ENCODE measurements around the gene CTXND1. TPM values are rescaled to one million over a fixed set of nuclear protein-coding genes. Genes with fewer than 3 reads are reported as not detected.

The CTXND1 gene
- total and polyA plus RNA-seq, 2 experiments from 2014 or later = 0.05 TPM; not detected in 1

Other genes starting within 250 kb of the CTXND1 start
- 292 and 346 TPM in 2 replicates for gene ZFAND6, start 192.5 kb downstream of the CTXND1 start, total RNA-seq (2014; rRNA removed; shearing (Covaris generic))
- gene ZFAND6, start 192.5 kb downstream of the CTXND1 start, polyA plus RNA-seq (2016; fragmentation: Nextera tagmentation; extraction: Ambion mirVana) = 169 and 205 TPM in 2 replicates
- 20.3 TPM in 2 replicates for gene FAH, start 99.2 kb downstream of the CTXND1 start, total RNA-seq (2014; rRNA removed; shearing (Covaris generic))
- gene FAH, start 99.2 kb downstream of the CTXND1 start, polyA plus RNA-seq (2016; fragmentation: Nextera tagmentation; extraction: Ambion mirVana) = 11.8 and 16.3 TPM in 2 replicates
- gene ARNT2, start 152.2 kb upstream of the CTXND1 start, total RNA-seq (2014; rRNA removed; shearing (Covaris generic)) = 11.6 and 12.0 TPM in 2 replicates
- gene ARNT2, start 152.2 kb upstream of the CTXND1 start, polyA plus RNA-seq (2016; fragmentation: Nextera tagmentation; extraction: Ambion mirVana) = 3.9 and 4.6 TPM in 2 replicates

All from GM23338 (cell line).